NCI-H2196 (cell line): ENCODE measurements around the gene SUPT6H.

Experiments
- DNase-seq: peaks from one replicate; lab custom pipeline; 2025; ENCODE audit not compliant: unreplicated experiment; lab: John Stamatoyannopoulos, UW

The SUPT6H gene

DNA sequence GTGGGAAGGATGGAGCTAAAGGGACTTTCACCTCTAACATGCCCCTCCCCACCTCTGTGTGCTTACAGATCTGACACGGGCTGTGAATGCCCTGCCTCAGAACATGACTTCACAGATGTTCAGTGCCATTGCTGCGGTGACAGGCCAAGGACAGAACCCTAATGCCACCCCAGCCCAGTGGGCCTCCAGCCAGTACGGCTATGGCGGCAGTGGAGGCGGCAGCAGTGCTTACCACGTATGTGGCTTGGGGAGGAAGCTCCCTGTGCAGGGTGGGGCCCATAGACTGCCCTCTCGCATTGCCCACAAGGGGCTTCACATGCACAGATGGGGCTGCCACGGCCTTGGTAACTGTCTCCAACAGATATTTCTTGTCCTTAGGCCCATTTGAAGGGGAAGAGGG is 38.3 kb downstream of the SUPT6H start:
- DNase-seq: no peak

DNA sequence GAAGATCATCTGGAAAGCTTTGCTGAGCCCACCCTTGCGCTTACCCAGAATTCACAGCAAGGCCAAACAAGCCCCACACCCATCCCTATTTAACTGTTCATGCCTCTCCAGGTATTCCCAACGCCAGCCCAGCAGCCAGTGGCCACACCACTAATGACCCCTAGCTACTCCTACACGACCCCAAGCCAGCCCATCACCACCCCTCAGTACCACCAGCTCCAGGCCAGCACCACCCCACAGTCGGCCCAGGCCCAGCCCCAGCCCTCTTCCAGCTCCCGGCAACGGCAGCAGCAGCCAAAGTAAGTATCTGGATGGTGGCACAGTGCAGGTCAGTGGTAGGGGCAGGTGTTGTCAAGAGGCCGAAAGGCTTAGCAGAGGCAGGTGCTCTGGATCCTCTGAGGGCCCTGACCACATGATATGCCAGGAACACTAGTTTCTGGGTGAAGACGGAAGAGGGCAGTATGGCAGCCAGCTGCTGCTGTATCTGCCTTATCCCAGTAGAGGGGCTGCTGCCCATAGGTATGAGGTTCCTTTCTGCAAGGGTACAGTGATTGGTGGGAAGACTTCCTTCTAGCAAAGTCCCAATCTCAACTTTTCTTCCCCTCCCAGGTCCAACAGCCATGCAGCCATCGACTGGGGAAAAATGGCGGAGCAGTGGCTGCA is 39.0 kb downstream of the SUPT6H start:
- peak; percentile 45 for DNase-seq

DNA sequence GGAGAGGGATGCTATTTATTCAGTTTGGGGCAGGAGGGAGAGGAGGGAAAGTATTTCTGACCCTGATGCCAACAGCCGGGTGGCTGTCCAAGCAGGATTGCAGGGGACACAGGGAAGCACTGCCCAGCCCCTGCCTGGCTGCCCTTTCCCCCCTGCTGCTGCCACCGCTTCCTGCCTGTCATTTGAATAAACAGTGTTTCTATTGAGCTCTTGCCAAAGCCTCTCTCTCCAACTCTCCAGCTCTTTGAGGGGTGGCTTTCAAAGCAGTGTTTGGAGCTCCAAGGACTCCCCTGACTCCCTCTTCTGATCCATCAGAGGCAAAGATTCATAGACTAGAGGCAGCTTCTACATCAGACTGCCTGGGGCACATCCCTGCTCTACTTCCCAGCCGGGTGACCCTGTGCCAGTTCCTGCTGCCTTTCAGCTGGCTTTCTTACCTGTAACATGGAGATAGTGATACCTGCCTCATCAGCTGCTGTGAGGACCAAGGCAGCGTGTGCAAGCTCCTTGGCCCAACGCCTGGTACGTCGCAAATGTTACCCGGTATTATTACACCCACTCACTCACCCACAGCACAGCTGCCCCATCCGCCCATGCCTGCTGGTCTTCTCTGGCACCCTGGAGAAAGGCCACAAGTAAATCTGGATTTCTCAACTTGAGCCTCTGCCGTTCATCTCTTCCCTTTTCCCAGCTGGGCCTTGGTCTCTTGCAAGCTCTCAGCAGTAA is 40.2 kb downstream of the SUPT6H start:
- DNase-seq: peak; percentile 60

DNA sequence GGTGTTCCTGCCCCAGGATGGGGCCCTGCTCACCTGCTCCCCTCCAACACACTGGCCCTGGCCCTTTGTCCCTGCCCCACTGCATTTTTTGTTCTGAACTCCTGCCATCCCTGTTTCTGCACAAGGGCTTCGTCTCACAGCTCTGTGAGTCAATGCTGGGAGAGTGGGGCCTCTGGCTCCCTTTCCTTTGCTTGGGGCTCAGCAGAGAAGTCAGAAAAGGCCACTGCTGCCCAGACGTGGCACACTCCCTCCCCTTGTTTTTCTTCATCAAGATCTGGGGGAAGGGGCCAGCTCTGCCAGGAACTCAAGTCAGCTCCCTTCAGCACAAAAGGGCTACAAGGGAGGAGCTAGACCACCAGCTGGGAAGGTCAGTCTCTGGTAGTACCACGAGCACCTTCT is 40.7 kb downstream of the SUPT6H start:
- no peak for DNase-seq

DNA sequence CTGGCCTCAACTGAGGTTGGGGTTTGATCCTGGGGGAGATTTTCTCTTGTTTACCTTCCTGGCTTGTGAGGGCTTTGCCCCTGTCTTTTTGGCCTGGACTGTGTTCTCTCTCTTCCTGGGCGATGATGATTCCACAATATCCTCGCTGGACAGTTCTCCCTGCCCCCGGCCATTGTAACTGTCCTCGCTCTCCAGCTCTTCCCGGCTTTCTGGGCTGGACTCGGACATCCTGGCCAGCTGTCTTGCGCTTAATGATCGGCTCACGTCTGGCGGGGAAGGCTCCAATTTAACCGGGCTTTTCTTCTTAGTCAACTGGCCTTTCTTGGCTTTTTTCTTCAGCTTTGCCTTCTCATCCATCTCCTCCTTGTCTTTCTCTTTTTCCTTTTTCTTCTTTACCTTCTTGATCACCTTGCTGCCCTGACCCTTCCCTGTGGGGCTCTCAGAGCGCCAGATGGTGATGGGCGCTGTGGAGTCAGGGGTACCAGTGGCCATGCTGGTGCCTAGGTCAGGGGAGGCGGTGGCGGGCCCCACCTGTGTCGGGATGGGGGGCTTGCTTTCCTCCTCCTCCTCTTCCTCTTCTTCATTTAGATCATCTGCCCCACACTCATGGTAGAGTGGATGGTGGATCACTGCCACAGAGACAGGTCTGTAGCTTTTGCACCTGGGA is 41.7 kb downstream of the SUPT6H start:
- no peak for DNase-seq

DNA sequence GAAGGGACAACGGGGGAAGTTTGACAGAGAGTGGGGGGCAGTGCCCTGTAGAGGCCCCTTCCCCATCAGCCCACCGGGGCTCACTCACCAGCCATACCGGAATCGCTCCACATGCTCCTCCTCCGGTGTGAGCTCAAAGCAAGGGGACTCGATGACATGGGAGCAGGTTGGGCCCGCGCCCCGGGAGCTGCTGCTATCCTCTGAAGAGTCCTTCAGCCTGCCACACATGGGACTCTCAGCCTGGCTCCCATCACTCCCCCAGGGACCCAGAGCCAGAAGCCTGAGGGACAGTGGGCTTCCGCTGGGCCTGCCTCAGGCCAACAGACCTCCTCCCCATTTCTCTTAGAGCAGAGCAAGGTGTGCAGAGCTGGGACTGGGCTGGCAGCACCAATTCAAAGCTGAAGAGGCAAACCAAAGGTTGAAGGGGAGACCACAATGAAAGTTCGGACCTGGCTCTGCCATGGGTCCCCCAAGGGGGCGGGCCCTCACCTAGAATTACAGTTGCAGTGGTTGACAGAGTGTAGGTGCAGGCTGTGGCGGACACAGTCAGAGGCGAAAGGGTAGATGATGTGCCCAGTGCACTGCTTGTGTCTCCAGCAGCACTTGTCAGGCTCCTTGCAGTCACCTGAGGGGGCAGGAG is 42.3 kb downstream of the SUPT6H start:
- DNase-seq: no peak

DNA sequence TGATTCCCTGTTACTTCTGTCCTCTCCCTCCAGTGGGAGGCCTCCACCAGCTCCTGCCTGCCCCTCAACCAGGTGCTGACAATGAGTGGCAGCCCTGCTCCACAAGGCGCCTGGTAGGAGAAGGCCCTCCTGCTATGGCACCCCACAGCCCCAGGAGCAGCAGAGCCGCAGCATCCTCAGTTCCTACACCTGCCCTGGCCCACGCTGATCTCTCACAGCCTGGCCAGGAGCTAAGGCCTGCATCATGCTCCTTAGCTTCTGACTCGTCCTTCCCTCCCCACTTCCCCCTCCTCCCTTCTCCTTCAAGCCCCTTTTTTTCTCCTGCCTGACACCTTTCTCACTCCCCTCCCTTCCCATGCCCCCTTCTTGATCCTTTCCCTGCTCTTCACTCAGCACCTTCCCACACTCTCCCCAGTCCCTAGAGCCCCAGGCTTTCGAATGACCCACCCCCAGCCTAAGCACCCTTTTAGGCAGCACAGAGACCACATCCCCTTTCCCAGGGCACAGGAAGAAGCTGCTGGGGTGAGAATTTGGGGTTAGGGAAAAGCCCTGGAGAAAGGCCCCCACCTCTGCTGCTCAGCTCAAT is 43.2 kb downstream of the SUPT6H start:
- DNase-seq: no peak

DNA sequence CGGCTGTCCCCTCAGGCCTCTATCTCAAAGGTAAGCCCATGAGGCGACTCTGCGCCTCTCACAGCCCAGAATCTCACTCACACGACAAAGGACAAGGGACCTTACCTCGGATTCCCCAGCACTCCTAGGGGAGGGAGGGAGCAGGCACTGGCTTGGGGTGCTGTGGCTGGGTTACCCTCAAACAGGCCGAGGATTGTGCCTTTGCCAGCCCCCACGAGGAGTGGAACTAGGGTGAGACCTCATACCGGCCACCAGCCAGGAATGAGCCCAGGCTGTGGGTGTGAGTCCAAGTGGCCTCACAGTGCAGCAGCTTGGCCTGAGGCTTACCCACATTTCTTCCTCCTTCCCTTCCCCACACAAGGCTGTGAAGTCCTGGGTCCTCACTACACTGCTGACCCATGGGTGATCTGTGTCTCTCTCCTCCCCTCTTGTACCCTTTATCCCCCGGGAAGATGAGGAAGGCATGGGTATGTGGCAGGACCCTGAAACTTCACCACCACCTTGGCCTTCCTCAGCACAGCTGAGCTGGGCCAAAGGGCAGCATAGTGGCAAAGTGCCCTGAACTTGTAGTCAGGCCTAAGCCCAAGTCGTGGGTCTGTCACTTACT is 43.8 kb downstream of the SUPT6H start:
- no peak for DNase-seq

DNA sequence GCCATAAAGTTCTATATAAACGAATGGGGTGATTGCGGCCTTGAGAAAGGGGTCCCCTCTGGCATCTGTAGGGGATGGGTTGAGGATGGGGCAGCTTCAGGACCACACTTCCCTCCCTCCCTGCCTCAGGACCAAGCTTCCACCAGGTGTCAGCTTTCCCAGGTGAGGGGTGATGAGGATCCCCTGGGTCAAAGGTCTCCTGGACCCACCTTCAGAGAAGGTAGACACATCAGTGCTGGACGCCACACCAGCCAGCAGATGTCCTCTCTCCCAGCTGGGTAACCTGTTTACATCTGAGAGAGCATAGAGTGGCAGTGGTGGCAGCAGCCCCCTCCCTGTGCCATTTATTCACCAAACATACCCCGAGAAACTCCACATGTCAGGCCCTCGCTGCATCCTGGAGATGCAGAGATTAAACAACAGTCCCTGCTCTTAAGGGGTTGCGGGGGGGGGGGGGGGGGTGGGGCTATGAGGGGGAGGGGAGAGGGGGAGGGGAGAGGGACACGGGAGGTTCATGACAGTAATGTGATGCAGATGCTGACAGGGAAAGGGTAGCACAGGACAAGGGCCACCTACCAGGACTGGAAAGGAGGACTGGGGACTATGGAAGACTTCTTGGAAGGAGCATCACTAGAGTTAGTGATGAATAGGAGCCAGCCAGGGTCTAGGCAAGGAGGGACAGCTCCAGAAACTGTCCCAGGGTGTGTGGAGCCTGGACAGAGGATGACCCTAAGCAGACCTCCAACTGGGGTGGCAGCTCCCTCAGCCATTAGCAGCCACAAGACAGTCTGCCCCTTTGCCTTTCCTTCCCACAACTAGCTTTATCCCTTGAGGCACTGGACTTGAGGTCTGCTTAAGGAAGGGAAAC is 44.7 kb downstream of the SUPT6H start:
- no peak for DNase-seq

DNA sequence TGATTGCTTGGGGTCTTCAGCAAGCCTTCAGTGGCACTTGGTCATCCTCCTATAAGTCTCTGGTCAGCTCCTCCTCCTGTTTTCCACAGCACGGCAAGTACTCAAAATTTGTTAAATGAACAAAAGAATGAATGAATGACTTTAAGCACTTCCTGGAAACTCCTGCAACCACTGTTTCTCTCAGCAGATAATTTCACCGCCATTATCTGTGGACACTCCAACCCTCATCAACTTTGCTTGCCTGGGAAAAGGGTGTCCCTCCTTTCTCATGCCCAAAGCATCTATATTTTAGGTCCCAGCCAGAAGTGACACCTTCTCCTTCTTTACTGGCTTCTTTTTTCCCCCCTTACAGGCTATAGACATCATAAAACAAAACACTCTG is 45.3 kb downstream of the SUPT6H start:
- DNase-seq: no peak

DNA sequence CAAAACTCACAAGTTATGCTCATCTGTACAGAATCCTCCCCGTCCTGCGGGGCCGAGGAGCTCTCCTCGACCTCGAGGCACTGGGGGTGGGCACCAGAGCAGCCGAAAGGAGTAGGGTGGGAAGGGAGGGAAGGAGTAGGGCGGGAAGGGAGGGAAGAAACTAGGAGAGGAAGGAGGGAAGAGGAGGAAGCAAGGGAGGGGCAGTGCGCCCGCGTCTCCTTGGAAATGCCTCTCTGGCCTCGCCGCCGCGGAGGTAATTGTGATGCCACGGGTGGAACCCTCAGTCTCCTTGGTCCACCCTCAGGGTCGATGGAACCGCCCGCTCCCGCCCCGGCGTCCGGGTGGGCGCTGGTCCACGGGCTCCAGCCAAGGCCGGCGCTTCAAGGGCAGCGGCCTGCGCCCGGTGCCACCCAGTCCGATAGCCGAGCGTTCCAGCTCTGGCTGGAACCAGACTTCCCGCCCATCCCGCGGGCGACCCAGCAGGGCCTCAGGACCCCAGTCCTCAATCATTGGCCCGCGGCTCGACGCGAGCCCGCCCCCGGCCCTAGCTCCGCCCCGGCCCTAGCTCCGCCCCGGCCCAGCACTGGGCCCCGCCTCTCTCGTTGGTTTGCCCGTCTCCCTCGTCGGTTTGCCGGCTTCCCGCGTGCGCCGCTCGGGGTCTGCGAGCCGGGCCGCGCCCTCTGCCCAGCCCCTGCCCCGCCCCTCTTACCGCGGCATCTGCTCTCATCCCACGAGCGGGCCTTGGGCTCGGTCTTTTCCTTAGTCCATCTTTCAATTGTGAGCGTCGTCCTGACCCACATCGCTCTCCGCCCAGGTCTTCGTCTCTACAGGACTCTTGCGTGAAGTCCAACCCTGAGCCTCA is 49.1 kb downstream of the SUPT6H start:
- peak; percentile 74 for DNase-seq

DNA sequence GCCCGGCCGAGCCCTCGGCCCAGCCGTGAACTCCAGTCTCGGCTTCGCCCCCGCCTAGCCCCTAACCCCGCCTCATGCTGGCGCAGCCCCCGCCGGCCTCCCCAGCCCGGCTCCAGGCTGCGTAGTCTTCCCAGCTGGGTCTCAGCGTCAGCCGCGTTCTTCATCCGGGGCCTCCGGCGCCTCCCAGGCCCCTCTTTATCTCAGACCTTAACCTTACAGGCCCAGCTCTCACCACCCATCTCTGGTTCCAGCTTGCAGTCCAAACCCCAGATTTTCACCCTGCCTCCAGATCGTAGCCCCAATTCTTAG is 49.7 kb downstream of the SUPT6H start, which contains the start of gene PROCA1:
Gene PROCA1 (minus strand): TSS at position 166 of the 309 bp plus-strand sequence. CDS start 228 bp downstream, outside the sequence.
- DNase-seq: no peak

DNA sequence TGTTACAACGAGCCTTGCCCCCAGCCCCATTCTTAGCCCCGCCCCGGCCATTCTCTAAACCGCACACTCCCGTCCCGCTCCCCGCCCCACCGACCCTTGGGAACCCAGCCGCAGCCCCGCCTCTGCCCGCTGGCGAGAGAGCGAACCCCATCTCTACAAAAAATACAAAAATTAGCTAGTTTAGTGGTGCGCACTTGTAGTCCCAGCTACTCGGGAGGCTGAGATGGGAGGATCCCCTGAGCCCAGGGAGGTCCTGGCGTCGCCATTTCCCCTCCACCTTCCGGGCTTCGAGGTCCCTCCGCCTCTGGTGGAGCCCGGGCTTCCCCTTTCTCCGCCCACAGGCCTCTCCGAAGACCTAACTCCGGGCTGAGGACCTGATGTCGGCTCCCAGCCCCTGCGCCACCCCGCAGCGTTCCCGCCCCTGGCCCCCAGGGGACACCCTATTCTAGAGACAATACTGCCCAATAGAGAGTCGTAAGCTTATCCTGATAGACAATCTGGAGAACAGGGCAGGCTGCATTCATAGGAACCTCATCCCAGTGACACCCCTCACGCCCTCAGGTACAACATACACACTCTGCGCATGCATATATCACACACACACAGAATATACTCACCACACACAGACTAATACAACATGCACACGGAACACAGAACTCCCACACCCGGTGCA is 50.2 kb downstream of the SUPT6H start:
- DNase-seq: no peak

DNA sequence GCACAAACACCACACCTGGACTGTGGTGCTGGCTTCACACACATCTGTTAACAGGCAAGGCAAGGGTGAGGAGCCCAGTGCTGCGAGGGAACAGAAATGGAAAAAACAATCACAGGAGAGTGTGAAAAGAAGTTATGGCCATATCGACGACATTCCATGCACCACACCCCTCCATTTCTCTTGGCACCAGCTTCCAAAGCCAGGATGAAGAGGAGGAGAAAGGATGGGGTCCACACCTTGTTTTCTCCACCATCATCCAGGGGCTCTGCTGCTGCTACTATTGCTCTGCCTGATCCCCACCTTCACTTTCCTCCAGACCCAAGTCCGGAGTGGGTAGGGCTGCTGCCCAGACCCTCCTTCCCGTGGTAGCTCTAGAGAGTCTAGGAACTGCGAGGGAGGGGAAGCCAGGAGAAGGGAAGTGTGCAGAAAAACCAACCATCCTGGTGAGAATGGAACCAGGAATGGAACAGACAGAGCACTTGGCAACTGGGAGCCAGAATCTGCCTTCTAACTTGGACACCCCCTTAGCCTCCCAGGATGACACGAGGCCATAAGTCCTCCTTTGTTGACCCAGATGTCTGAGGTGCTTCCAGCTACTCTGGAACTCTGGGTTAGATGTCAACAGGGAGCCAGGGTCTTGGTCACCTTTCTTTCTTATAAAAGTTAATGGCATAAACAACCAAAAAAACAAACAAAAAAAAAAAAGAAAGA is 50.9 kb downstream of the SUPT6H start:
- no peak for DNase-seq

DNA sequence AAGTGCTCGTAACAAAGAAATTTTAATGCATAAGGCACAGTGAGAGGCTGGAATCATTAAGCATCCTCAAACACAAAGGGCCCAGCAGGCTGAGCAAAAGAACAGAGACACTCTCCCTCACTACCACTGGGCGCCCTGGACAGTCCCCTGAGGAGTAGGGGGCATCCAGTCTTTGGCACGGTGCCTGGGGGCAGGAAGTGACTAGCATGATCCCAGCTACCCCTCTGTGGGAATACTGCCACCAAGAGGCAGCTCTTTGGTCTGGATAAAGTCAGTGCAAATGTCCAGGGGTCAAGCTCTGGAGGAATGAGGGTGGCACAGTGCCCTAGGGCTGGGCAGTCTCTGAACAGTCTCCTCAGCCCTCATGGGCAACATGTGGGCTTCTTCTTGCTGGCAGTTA is 52.3 kb downstream of the SUPT6H start:
- no peak for DNase-seq

DNA sequence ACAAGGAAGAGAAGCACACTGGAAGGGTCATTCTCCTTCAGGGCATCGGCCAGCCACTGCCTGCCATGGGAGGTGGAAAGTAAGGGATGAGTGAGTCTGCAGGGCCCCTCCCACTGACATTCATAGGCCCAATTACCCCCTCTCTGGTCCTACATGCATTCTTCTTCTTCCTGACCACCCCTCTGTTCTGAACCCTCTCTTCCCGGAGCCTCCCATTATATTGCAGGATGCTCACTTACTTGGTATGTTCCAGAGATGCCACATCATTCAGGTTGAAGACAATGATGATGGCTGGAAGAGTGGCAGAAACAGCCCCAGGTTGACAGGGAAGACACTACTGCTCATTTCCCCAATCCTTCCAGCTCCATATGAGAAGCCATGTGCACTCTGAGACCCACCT is 53.2 kb downstream of the SUPT6H start:
- DNase-seq: no peak

DNA sequence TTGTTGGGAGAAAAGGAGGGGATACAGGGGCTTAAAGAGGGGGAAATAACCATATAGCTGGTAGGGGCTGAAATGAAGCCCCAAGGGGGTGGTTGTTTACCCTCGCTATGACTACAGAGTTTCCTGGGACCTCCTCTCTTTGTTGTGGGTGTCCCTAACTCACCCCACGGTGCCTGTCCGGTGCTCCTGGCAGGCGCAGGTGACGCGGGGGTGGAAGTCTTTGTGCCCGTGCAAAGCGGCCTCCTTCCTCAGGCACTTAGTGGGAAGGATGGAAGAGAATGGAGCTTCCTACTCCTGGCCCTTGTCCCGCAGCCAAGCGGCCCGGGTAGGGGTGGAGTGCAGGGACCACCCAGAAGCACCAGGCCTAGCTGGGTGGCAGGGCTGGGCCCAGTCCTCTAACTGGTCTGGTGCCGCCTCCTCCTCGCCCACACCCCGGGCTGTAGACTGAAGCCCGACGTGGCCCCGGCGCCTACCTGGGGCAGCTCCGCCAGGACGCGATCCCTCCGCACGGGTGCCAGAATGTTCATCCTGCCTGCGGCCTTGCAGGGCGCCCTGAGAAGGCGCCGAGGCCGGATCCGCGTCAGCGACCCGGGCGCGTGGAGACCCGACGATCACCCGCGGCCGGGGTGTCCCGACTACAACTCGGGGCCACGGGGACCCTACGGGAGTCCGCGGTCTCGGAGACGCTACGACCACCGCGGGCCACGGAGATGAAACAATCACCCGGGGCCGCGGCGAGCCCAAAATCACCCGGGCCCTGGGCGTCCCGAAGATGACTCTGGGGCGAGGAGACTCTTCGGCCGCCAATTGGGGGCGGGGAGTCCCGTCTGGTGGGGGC is 55.0 kb downstream of the SUPT6H start:
- DNase-seq: no peak
